Mammary epithelial cell (primary cell): ENCODE results near the gene AKAP10.

ENCODE experiments used
- CTCF ChIP-seq, 2 donors: IDR thresholded peaks in 1 of 2; conservative IDR thresholded peaks in 1 of 2; 2 replicates each; pipeline ENCODE4 v1.5.1; 2011 to 2012; ENCODE audit warnings: inconsistent platforms in 2 of 2, low read length in 2 of 2, mild to moderate bottlenecking in 2 of 2, control low read depth in 1 of 2, low read depth in 1 of 2; ENCODE audit not compliant: insufficient read depth in 1 of 2; ENCODE audit errors: extremely low read depth in 1 of 2
- EZH2 ChIP-seq: IDR thresholded peaks from 2 replicates; pipeline ENCODE4 v1.6.1; 2012; ENCODE audit warnings: low read length, inconsistent platforms, borderline replicate concordance

DNA sequence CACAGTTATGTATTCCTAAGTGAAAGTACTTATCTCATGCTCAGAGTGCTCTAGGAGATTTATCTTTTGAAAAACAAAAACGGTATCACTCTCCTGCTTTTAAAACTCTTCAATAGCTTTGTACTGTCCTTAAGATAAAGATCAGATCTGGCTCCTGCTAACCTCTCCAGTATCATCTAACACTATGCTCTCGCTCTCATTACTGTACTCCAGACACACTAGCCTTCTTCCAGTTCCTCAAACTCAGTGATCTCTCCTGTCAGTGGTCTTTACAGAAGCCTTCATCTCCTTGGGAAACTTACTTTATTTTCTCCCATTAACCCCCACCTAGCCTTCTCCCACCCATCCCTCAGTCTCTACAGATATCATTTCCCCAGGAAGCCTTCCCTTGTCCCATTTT lies 120.0 kb downstream of the AKAP10 start:
- no peak for TF ChIP-seq CTCF (conservative IDR thresholded peaks at IDR 0.05 in 1 of 2, IDR thresholded peaks at IDR 0.05 in 1 of 2; ENCODE audit: extremely low read depth in 1 of 2, insufficient read depth in 1 of 2, low read depth in 1 of 2, low read length in 2 of 2)
- no peak for TF ChIP-seq EZH2
